Loucy (cell line): ENCODE results near the gene SRGAP1.

ENCODE experiments used
- CTCF ChIP-seq: fragments of 200-600 bp; sonication (generic); conservative IDR thresholded peaks from 2 replicates; pipeline ENCODE4 v1.5.1; 2014; ENCODE audit warnings: mild to moderate bottlenecking, antibody characterized with exemption, low read length
- EZH2phosphoT487 ChIP-seq: fragments of 200-600 bp; IDR thresholded peaks from 2 replicates; pipeline ENCODE4 v1.6.1; 2018; ENCODE audit warnings: antibody characterized with exemption, mild to moderate bottlenecking, moderate library complexity, borderline replicate concordance

GRCh38 chr12:63815482-63815852, 29.0 kb upstream of the SRGAP1 start:
- TF ChIP-seq CTCF (no peak), EZH2phosphoT487 (no peak)
